DND-41 (cell line): ENCODE results near the gene FKBP2.

ENCODE experiments used
- ATAC-seq: fragments of 200-7000 bp; cut with Tn5 transposase; 3 replicates; pipeline ENCODE4 v1.9.1; 2021; ENCODE audit warnings: low read depth; ENCODE audit not compliant: insufficient read depth
- DNase-seq: peaks from one replicate; pipeline ENCODE4 v3.0.0-alpha.2; 2020
- H2AFZ ChIP-seq: 2 replicates; pipeline ENCODE4 v1.6.0; 2012; ENCODE audit warnings: low read depth, low read length
- H3K27ac ChIP-seq: 2 replicates; pipeline ENCODE4 v1.5.1; 2012; ENCODE audit warnings: low read length, inconsistent platforms
- H3K27me3 ChIP-seq: fragments of 200-600 bp; sonication (generic); 2 replicates; pipeline ENCODE4 v1.6.0; 2012; ENCODE audit warnings: low read length, mild to moderate bottlenecking, inconsistent platforms; ENCODE audit not compliant: insufficient read depth, poor library complexity
- H3K36me3 ChIP-seq: 2 replicates; pipeline ENCODE4 v1.5.1; 2012; ENCODE audit warnings: low read length, inconsistent platforms; ENCODE audit not compliant: insufficient read depth
- H3K4me1 ChIP-seq: 2 replicates; pipeline ENCODE4 v1.5.1; 2012; ENCODE audit warnings: mild to moderate bottlenecking, low read length; ENCODE audit not compliant: insufficient read depth
- H3K4me2 ChIP-seq: 2 replicates; pipeline ENCODE4 v1.6.0; 2012; ENCODE audit warnings: mild to moderate bottlenecking, moderate library complexity, low read length, inconsistent platforms; ENCODE audit not compliant: insufficient read depth
- H3K4me3 ChIP-seq, 2 experiments: fragments of 200-600 bp in 1 of 2; shearing (Covaris generic) in 1 of 2; 2 replicates each; pipeline ENCODE4 v1.5.1; 2012 to 2016; ENCODE audit warnings: inconsistent platforms in 2 of 2, low read length in 2 of 2, mild to moderate bottlenecking in 2 of 2, low read depth in 1 of 2, moderate library complexity in 1 of 2
- H3K79me2 ChIP-seq: 2 replicates; pipeline ENCODE4 v1.6.0; 2012; ENCODE audit warnings: low read length, inconsistent platforms; ENCODE audit not compliant: insufficient read depth
- H3K9ac ChIP-seq: 2 replicates; pipeline ENCODE4 v1.6.0; 2012; ENCODE audit warnings: low read depth, mild to moderate bottlenecking, inconsistent platforms, low read length, moderate library complexity
- H3K9me3 ChIP-seq: 2 replicates; pipeline ENCODE4 v1.5.1; 2012; ENCODE audit warnings: low read length, moderate library complexity, mild to moderate bottlenecking, inconsistent platforms; ENCODE audit not compliant: insufficient read depth, severe bottlenecking
- H4K20me1 ChIP-seq: 2 replicates; pipeline ENCODE4 v1.6.0; 2012; ENCODE audit warnings: low read length; ENCODE audit not compliant: insufficient read depth
- EZH2 ChIP-seq: IDR thresholded peaks from 3 replicates; pipeline ENCODE4 v1.6.1; 2012; ENCODE audit warnings: borderline replicate concordance, low read depth, mild to moderate bottlenecking, moderate library complexity, low read length, inconsistent platforms; ENCODE audit not compliant: severe bottlenecking
- TF ChIP-seq, protein P1 (sequence below): IDR thresholded peaks from 2 replicates; pipeline ENCODE4 v1.5.1; 2012; ENCODE audit warnings: borderline replicate concordance, low read length, moderate library complexity, mild to moderate bottlenecking; ENCODE audit not compliant: poor library complexity, severe bottlenecking; ENCODE audit errors: extremely low read depth

FKBP2 gene

DNA sequence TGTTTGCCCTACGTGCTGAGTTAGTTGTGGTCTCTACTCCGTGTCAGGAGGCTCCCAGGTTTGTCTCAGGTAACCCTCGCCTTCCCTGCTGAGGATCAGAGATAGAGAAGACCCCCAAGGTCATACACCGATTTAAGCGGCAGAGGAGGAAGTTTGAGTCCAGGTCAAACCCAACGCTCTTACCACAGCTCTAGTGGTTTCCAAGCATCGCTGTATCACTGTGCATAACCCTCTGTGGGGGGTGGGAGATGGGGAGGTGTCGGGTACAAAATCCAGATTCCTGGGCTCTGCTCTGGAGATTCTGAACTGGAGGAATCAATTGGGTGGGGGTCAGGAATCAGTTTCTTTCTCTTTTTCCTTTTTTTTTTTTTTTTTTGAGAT, 9.9 kb upstream of the FKBP2 start:
- Histone ChIP-seq H3K36me3 (peaks cover 9% of the 10 kb centered on the region), H3K9me3 (no peaks in the 10 kb centered on the region), H3K27me3 (no peaks in the 10 kb centered on the region), H3K4me2 (peak overlapping the region; percentile 95), H3K9ac (peak overlapping the region; percentile 78), H3K27ac (peak overlapping the region; percentile 75), H2AFZ (peak overlapping the region; percentile 78), H3K4me1 (peaks cover 78% of the 10 kb centered on the region), H3K4me3 (peak overlapping the region; percentile 53 to 64), H3K79me2 (peaks cover 33% of the 10 kb centered on the region), H4K20me1 (peaks cover 10% of the 10 kb centered on the region)
- DNase-seq (no peak), ATAC-seq (no peak)
- no peak for TF ChIP-seq EZH2
- TF ChIP-seq, protein P1, sequence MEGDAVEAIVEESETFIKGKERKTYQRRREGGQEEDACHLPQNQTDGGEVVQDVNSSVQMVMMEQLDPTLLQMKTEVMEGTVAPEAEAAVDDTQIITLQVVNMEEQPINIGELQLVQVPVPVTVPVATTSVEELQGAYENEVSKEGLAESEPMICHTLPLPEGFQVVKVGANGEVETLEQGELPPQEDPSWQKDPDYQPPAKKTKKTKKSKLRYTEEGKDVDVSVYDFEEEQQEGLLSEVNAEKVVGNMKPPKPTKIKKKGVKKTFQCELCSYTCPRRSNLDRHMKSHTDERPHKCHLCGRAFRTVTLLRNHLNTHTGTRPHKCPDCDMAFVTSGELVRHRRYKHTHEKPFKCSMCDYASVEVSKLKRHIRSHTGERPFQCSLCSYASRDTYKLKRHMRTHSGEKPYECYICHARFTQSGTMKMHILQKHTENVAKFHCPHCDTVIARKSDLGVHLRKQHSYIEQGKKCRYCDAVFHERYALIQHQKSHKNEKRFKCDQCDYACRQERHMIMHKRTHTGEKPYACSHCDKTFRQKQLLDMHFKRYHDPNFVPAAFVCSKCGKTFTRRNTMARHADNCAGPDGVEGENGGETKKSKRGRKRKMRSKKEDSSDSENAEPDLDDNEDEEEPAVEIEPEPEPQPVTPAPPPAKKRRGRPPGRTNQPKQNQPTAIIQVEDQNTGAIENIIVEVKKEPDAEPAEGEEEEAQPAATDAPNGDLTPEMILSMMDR, result no peak

DNA sequence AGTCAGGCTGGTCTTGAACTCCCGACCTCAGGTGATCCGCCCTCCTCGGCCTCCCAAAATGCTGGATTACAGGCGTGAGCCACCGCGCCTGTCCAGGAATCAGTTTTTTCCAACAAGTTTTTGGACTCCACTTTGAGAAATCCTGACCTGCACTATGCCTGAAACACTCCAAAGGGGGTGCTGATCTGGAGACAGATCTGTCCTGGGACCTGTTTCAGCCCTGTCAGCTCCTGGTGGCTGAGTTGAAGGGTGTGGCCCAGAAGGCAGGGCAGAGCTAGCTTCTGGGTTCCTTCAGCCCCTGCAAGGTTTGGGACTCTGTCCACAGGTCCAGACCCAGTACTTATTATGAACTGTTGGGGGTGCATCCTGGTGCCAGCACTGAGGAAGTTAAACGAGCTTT, 9.3 kb upstream of the FKBP2 start:
- Histone ChIP-seq H3K27me3 (no peaks in the 10 kb centered on the region), H3K9me3 (no peaks in the 10 kb centered on the region), H3K36me3 (peaks cover 12% of the 10 kb centered on the region), H4K20me1 (peaks cover 13% of the 10 kb centered on the region), H3K4me2 (peak overlapping the region; percentile 95), H3K9ac (peak overlapping the region; percentile 78; the same call in 1 of the 2 replicates), H3K4me1 (peaks cover 78% of the 10 kb centered on the region), H2AFZ (no peak overlapping the region), H3K27ac (no peak overlapping the region), H3K4me3 (no peak overlapping the region), H3K79me2 (peaks cover 31% of the 10 kb centered on the region)
- TF ChIP-seq, protein P1, result no peak
- no peak for TF ChIP-seq EZH2
- ATAC-seq, result no peak
- no peak for DNase-seq

DNA sequence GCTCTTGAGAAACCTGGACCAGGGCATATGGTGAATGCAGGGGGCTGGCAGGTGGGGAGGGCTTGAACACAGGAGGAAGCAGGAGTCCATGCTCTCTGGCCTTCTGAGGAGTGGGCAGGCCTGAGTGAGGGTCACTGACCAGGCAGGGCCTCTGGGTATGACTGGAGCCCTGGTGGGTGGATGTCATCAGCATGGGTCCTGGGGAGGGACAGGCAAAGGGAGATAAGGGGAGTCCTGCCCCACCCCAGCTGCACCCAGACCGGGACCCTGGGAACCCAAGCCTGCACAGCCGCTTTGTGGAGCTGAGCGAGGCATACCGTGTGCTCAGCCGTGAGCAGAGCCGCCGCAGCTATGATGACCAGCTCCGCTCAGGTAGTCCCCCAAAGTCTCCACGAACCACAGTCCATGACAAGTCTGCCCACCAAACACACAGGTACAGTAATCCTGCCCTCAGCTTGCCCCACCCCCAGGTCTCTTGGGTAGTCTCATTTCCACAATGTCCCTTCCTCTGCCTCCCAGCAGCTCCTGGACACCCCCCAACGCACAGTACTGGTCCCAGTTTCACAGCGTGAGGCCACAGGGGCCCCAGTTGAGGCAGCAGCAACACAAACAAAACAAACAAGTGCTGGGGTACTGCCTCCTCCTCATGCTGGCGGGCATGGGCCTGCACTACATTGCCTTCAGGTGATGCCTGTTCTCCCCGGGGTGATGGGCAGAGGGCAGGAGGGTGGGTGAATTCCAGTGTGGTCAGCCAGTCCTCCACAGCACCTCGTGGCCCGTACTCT, 8.5 kb upstream of the FKBP2 start:
- Histone ChIP-seq H3K4me3 (no peak overlapping the region), H3K27me3 (no peaks in the 10 kb centered on the region), H3K79me2 (peaks cover 23% of the 10 kb centered on the region), H3K9me3 (no peaks in the 10 kb centered on the region), H4K20me1 (peaks cover 13% of the 10 kb centered on the region), H3K27ac (no peak overlapping the region), H2AFZ (no peak overlapping the region), H3K4me1 (peaks cover 70% of the 10 kb centered on the region), H3K36me3 (peaks cover 16% of the 10 kb centered on the region), H3K9ac (no peak overlapping the region), H3K4me2 (peak overlapping the region; percentile 95)
- no peak for ATAC-seq
- DNase-seq, result no peak
- no peak for TF ChIP-seq EZH2
- TF ChIP-seq, protein P1, result no peak
